Fibroblast of the aortic adventitia (primary cell): ENCODE measurements around the gene GAB2. TPM values are rescaled to one million over a fixed set of nuclear protein-coding genes. Genes with fewer than 3 reads are reported as not detected.

Experiments used
- DNase-seq: peaks from one replicate; pipeline ENCODE4 v3.0.0-alpha.2; 2010; ENCODE audit warnings: low read depth
- H3K4me3 ChIP-seq: 2 replicates; pipeline ENCODE4 v1.5.1; 2011; ENCODE audit warnings: low read depth, mild to moderate bottlenecking, control low read depth, low read length, moderate library complexity
- total RNA-seq: library from RNA; depleted of rRNA; stranded (reverse); fragments of >200 nt; gene quantifications from 2 replicates; pipeline ENCODE4 v1.2.3, GENCODE V29; 2012; ENCODE audit warnings: low replicate concordance
- TF ChIP-seq, protein P1 (sequence below): IDR thresholded peaks from 2 replicates; pipeline ENCODE4 v1.5.1; 2011; ENCODE audit warnings: mild to moderate bottlenecking, low read length, control low read depth, inconsistent platforms; ENCODE audit not compliant: insufficient read depth

GAB2 gene
- total RNA-seq, 1 donor = 16.4 TPM

DNA sequence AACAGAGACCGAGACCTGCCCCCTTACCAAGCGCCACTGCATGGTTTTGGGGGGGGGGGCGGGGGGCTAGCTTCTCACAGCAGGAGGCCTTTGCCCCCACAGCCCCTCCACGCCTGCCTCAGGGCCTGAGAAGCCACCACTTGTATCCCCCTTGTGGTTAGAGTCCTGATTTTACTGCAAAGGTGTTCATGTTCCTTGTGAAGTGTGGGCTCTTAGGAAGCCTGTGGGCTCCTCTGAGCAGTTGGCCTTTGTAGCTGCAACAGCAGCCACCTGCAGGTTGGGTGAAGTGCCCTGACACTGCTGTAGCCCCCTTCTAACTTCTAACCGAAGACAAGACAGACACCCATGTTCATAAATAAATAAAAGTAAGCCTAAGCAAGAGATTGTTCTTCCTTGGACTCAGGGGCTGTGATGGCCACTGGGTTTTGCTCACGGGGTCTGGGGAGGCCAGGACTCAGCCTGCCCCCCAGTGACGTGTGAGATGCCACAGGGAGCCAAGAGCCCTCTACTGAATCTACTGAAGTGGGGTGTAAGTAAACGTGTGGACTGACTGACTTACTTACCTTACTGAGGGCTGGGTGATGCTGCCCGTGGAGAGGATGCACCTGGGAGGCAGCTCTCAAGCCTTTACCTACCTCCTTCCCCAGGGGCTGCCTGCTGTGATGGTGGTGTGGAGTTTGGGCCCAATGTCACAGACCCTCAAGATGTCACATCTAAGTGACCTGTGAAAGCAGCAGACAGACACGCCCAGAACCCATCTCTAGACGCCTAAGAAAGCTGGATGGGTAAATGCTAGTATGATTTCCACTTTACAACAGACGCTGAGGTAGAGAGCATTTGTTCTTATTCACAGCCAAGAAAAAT lies 203.1 kb downstream of the GAB2 start:
- H3K4me3 ChIP-seq = no peak overlapping the region
- no peak for DNase-seq
- TF ChIP-seq, protein P1, sequence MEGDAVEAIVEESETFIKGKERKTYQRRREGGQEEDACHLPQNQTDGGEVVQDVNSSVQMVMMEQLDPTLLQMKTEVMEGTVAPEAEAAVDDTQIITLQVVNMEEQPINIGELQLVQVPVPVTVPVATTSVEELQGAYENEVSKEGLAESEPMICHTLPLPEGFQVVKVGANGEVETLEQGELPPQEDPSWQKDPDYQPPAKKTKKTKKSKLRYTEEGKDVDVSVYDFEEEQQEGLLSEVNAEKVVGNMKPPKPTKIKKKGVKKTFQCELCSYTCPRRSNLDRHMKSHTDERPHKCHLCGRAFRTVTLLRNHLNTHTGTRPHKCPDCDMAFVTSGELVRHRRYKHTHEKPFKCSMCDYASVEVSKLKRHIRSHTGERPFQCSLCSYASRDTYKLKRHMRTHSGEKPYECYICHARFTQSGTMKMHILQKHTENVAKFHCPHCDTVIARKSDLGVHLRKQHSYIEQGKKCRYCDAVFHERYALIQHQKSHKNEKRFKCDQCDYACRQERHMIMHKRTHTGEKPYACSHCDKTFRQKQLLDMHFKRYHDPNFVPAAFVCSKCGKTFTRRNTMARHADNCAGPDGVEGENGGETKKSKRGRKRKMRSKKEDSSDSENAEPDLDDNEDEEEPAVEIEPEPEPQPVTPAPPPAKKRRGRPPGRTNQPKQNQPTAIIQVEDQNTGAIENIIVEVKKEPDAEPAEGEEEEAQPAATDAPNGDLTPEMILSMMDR = no peak

DNA sequence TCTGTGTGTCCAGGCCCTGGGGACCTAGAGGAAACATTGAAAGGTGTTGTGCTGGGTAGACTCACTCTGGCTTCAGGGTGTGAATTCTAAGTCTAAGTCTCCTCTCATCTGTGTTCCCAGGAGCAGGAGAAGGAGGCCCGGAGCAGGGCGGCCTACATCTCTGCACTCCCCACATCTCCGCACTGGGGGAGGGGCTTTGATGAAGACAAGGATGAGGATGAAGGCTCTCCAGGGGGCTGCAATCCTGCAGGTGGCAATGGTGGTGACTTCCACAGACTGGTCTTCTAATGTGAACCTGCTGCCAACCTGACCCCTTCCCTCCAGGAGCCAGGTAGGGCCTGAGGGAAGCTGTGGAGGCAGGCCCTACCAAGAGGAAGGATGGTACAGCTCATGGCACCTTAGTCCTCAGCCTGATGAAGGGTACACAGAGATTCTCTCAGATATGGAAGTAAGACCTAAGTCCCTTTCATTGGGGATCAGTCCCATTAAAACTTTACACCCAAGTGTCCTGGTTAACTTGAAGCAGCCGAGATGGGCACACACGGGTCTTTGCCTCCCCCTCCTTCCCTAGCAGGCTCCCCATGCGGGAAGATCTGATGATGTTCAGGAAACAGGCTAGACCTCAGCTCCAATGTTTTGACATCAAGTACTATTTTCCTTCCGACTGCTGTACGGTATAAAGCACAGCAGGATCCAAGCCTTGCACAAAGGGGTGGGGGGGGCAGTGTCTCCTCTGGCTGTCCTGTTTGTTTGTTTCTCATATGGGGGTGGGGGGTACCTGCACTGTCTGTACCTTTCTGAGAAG lies 203.9 kb downstream of the GAB2 start:
- TF ChIP-seq, protein P1 = no peak
- no peak for DNase-seq
- H3K4me3 ChIP-seq = no peak overlapping the region

DNA sequence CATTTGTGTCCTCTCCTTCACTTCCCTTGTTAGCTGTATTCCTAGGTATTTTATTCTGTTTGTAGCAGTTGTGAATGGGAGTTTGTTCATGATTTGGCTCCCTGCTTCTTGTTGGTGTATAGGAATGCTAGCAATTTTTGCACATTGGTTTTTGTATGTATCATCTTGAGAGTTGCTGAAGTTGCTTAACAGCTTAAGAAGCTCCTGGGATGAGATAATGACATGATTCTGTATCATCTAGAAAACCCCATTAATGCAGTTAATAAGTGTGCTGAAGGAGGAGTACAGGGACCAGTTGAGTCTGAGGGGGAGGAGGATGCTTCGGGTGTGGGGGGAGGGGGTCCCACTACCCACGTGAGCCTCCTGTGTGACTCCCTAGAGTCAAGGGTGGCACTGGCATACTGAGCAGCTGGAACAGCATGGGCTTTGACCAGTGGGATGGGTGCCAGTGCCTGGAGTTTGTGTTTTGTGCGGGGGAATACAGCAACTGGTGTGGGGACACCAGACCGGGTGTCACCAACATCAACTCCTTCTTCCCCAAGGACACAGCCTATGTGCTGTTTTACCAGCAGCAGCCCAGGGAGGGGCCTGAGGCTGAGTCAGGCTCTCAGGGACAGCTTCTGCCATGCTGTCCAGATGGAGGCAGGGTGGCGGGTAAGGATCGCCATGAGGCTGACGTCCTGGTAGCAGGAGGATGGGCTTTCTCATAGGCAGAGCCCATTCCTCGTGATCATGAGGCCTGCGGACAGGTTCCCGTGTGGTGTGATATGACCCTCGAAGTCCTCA lies 204.8 kb downstream of the GAB2 start:
- TF ChIP-seq, protein P1 = no peak
- peak; percentile 48 for DNase-seq
- H3K4me3 ChIP-seq = no peak overlapping the region

DNA sequence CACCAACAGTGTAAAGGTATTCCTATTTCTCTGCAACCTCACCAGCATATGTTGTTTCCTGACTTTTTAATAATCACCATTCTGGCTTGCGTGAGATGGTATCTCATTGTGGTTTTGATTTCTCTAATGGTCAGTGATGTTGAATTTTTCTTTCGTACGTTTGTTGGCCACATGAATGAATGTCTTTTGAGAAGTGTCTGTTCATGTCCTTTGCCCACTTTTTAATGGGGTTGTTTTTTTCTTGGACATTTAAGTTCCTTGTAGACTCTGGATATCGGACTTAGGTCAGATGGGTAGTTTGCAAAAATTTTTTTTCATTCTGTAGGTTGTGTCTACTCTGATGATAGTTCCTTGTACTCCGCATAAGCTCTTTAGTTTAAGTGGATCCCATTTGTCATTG lies 206.1 kb downstream of the GAB2 start:
- no peak overlapping the region for H3K4me3 ChIP-seq
- TF ChIP-seq, protein P1 = no peak
- DNase-seq = no peak

DNA sequence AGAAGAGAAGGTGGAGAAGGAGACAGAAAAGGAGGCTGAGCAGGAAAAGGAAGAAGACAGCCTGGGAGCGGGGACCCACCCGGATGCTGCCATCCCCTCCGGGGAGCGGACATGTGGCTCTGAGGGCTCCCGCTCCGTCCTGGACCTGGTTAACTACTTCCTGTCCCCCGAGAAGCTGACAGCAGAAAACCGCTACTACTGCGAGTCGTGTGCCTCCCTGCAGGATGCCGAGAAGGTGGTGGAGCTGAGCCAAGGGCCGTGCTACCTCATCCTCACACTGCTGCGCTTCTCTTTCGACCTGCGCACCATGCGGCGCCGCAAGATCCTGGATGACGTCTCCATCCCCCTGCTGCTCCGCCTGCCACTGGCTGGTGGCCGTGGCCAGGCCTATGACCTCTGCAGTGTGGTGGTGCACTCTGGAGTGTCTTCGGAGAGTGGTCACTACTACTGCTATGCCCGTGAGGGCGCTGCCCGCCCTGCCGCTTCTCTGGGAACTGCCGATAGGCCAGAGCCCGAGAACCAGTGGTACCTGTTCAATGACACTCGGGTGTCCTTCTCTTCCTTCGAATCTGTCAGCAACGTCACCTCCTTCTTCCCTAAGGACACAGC lies 207.5 kb downstream of the GAB2 start:
- DNase-seq = no peak
- no peak overlapping the region for H3K4me3 ChIP-seq
- TF ChIP-seq, protein P1 = no peak

DNA sequence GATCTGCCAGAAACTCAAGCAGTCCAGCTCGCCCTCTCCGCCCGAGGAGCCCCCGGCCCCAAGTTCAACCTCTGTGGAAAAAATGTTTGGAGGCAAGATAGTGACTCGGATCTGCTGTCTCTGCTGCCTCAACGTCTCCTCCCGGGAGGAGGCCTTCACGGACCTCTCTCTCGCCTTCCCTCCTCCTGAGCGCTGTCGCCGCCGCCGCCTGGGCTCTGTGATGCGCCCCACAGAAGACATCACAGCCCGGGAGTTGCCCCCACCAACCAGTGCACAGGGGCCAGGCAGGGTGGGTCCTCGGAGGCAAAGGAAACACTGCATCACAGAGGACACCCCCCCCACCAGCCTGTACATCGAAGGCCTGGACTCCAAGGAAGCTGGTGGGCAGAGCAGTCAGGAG lies 208.1 kb downstream of the GAB2 start:
- no peak for DNase-seq
- TF ChIP-seq, protein P1 = no peak
- no peak overlapping the region for H3K4me3 ChIP-seq
